Fibroblast of the aortic adventitia (primary cell): Measurements from ENCODE around the gene GLI1. TPM values are rescaled to one million over a fixed set of nuclear protein-coding genes. Genes with fewer than 3 reads are reported as not detected.

Source experiments
- DNase-seq: peaks from one replicate; pipeline ENCODE4 v3.0.0-alpha.2; 2010; ENCODE audit warnings: low read depth
- H3K4me3 ChIP-seq: 2 replicates; pipeline ENCODE4 v1.5.1; 2011; ENCODE audit warnings: low read depth, mild to moderate bottlenecking, control low read depth, low read length, moderate library complexity
- total RNA-seq: library from RNA; depleted of rRNA; stranded (reverse); fragments of >200 nt; gene quantifications from 2 replicates; pipeline ENCODE4 v1.2.3, GENCODE V29; 2012; ENCODE audit warnings: low replicate concordance
- TF ChIP-seq, protein P1 (sequence below): IDR thresholded peaks from 2 replicates; pipeline ENCODE4 v1.5.1; 2011; ENCODE audit warnings: mild to moderate bottlenecking, low read length, control low read depth, inconsistent platforms; ENCODE audit not compliant: insufficient read depth

GLI1 gene
- total RNA-seq, 1 donor: 1.1 TPM

DNA sequence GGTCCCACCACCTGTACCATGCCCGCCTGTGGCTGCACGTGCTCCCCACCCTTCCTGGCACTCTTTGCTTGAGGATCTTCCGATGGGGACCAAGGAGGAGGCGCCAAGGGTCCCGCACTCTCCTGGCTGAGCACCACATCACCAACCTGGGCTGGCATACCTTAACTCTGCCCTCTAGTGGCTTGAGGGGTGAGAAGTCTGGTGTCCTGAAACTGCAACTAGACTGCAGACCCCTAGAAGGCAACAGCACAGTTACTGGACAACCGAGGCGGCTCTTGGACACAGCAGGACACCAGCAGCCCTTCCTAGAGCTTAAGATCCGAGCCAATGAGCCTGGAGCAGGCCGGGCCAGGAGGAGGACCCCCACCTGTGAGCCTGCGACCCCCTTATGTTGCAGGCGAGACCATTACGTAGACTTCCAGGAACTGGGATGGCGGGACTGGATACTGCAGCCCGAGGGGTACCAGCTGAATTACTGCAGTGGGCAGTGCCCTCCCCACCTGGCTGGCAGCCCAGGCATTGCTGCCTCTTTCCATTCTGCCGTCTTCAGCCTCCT, 3.4 kb upstream of the GLI1 start:
- TF ChIP-seq, protein P1, sequence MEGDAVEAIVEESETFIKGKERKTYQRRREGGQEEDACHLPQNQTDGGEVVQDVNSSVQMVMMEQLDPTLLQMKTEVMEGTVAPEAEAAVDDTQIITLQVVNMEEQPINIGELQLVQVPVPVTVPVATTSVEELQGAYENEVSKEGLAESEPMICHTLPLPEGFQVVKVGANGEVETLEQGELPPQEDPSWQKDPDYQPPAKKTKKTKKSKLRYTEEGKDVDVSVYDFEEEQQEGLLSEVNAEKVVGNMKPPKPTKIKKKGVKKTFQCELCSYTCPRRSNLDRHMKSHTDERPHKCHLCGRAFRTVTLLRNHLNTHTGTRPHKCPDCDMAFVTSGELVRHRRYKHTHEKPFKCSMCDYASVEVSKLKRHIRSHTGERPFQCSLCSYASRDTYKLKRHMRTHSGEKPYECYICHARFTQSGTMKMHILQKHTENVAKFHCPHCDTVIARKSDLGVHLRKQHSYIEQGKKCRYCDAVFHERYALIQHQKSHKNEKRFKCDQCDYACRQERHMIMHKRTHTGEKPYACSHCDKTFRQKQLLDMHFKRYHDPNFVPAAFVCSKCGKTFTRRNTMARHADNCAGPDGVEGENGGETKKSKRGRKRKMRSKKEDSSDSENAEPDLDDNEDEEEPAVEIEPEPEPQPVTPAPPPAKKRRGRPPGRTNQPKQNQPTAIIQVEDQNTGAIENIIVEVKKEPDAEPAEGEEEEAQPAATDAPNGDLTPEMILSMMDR: peak; percentile 57
- no peak overlapping the region for H3K4me3 ChIP-seq
- DNase-seq: peak; percentile 28

DNA sequence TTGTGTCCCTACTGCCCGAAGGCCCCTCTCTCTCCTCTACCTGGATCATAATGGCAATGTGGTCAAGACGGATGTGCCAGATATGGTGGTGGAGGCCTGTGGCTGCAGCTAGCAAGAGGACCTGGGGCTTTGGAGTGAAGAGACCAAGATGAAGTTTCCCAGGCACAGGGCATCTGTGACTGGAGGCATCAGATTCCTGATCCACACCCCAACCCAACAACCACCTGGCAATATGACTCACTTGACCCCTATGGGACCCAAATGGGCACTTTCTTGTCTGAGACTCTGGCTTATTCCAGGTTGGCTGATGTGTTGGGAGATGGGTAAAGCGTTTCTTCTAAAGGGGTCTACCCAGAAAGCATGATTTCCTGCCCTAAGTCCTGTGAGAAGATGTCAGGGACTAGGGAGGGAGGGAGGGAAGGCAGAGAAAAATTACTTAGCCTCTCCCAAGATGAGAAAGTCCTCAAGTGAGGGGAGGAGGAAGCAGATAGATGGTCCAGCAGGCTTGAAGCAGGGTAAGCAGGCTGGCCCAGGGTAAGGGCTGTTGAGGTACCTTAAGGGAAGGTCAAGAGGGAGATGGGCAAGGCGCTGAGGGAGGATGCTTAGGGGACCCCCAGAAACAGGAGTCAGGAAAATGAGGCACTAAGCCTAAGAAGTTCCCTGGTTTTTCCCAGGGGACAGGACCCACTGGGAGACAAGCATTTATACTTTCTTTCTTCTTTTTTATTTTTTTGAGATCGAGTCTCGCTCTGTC, 2.7 kb upstream of the GLI1 start:
- TF ChIP-seq, protein P1: no peak
- H3K4me3 ChIP-seq: no peak overlapping the region
- DNase-seq: no peak

DNA sequence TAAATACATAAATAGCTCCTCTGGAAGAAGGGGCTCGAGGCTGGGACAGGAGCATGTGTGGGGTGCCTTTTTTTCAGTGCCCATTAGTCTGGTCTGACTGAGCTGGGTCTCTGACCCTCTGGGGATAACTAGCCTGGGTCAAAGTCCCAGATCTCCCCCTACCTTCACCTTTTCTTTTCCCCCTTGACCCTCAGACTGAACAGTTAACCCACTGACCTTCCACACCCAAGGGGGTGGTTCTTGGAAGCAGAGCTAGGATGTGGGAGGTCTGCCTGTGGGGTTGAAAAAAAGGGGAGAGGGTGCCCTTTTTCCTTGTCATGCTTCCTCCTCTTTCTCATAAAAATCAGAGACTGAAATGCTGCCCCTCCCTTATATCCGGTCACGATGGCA, 925 bp upstream of the GLI1 start:
- H3K4me3 ChIP-seq: peak overlapping the region; percentile 76
- TF ChIP-seq, protein P1: no peak
- DNase-seq: no peak

DNA sequence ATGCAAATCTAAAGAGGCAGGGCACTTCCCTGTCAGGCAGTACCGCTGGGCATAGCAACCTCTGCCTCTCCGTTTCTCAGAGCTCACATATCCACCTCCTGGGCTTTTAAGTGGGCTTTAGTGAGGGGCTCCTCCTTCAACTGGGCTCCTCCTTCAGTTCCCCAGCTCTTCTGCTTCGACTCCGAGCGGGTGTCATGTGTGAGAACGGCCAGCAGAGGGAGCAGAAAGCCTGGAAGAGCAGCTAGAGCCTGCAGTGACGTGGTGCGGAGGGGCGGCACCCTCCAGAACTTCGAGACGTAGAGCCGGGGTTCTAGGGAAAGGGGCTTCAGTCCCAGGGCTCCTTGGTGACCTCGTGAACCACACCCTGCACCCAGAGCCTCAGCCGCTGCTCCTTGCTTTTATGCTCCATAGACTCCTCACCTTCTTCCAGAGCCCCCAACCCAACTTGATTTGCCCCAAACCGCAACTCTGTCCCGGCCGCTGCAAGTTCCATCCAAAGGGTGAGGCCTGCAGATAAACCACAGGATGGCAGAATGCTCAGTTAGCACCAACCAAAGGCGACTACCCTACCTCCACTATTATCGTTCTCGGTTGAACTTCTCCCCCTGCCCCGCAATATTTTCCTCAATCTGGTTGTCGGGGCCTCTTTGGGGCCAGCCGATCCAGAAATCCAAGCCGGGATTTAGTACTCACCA, 383 bp upstream of the GLI1 start:
- TF ChIP-seq, protein P1: peak; percentile 93
- H3K4me3 ChIP-seq: peak overlapping the region; percentile 76
- peak; percentile 97 for DNase-seq

DNA sequence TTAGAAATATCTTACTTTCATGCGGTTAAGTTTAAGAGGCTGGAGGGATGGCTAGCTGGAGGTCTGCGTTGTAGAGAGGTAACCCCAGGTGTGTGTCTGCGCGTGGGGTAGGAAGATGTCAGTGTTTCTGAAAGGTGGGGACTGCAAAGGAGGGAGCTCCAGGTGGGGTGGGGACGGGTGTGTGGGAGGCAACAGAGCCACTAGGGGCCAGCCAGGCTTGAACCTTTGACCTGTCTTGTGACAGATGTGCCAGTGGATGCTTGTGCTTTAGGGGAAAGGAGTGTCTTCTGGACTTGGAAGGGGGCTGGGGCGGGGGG, 841 bp downstream of the GLI1 start:
- peak overlapping the region; percentile 76 for H3K4me3 ChIP-seq
- TF ChIP-seq, protein P1: no peak
- DNase-seq: no peak

DNA sequence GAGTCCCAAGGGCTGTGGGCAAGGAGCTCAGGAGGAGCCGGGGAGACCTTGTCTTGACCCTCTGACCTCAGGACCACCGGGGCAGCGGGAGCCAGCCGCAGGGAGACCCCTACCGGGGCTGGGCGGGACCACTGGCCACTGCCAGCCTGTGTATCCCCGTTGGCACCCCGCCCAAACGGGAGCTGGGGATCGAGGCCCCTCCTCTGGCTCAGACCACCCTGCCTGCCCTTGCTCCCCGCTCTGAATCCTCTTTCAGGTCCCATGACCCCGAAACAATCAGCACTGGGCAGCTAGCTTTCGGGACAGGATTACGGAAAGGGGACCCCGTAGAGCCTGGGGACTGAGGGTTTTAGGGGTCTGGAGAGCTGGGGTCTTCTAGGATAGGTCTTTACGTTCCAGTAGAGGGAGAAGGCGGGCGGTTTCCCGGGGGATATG, 1.3 kb downstream of the GLI1 start:
- TF ChIP-seq, protein P1: no peak
- DNase-seq: no peak
- peak overlapping the region; percentile 76 for H3K4me3 ChIP-seq
